Measurements from ENCODE around the gene N4BP2L2.

N4BP2L2 gene

GRCh38 chr13:32530841-32531253, 7.7 kb downstream of the N4BP2L2 start:
- DNase-seq (ENCODE audit: low read depth, low spot score), result peak; percentile 69

- peak; percentile 27 for DNase-seq (ENCODE audit: low read depth, low spot score)
These were observed 10.2 kb downstream of the N4BP2L2 start for GRCh38 chr13:32528358-32528757.

- DNase-seq (ENCODE audit: low read depth, low spot score), result no peak
These were observed 11.4 kb downstream of the N4BP2L2 start for GRCh38 chr13:32527151-32527550.

GRCh38 chr13:32525766-32526165, 12.8 kb downstream of the N4BP2L2 start:
- DNase-seq (ENCODE audit: low read depth, low spot score), result no peak

- no peak for DNase-seq (ENCODE audit: low read depth, low spot score)
These were observed 23.3 kb downstream of the N4BP2L2 start for GRCh38 chr13:32515246-32515645.

GRCh38 chr13:32511482-32511881, 27.1 kb downstream of the N4BP2L2 start:
- no peak for DNase-seq (ENCODE audit: low read depth, low spot score)

- no peak for DNase-seq (ENCODE audit: low read depth, low spot score)
These were observed 33.7 kb downstream of the N4BP2L2 start for GRCh38 chr13:32504876-32505275.

GRCh38 chr13:32504263-32504662, 34.3 kb downstream of the N4BP2L2 start:
- DNase-seq (ENCODE audit: low read depth, low spot score), result no peak

GRCh38 chr13:32503727-32504126, 34.9 kb downstream of the N4BP2L2 start:
- no peak for DNase-seq (ENCODE audit: low read depth, low spot score)

- no peak for DNase-seq (ENCODE audit: low read depth, low spot score)
These were observed 37.5 kb downstream of the N4BP2L2 start for GRCh38 chr13:32501064-32501463.

- no peak for DNase-seq (ENCODE audit: low read depth, low spot score)
These were observed 38.9 kb downstream of the N4BP2L2 start for GRCh38 chr13:32499538-32500210.

GRCh38 chr13:32497589-32497988, 41.0 kb downstream of the N4BP2L2 start:
- no peak for DNase-seq (ENCODE audit: low read depth, low spot score)

GRCh38 chr13:32496599-32497160, 41.9 kb downstream of the N4BP2L2 start:
- peak; percentile 44 for DNase-seq (ENCODE audit: low read depth, low spot score)

GRCh38 chr13:32495841-32496240, 42.8 kb downstream of the N4BP2L2 start:
- DNase-seq (ENCODE audit: low read depth, low spot score), result no peak

GRCh38 chr13:32495429-32495828, 43.2 kb downstream of the N4BP2L2 start:
- no peak for DNase-seq (ENCODE audit: low read depth, low spot score)

- no peak for DNase-seq (ENCODE audit: low read depth, low spot score)
These were observed 47.6 kb downstream of the N4BP2L2 start for GRCh38 chr13:32491028-32491427.

GRCh38 chr13:32476892-32477291, 61.7 kb downstream of the N4BP2L2 start:
- no peak for DNase-seq (ENCODE audit: low read depth, low spot score)

- DNase-seq (ENCODE audit: low read depth, low spot score), result no peak
These were observed 62.4 kb downstream of the N4BP2L2 start for GRCh38 chr13:32476021-32476731.

- DNase-seq (ENCODE audit: low read depth, low spot score), result no peak
These were observed 63.4 kb downstream of the N4BP2L2 start for GRCh38 chr13:32474999-32475792.

- no peak for DNase-seq (ENCODE audit: low read depth, low spot score)
These were observed 64.9 kb downstream of the N4BP2L2 start for GRCh38 chr13:32473650-32474049.

- DNase-seq (ENCODE audit: low read depth, low spot score), result no peak
These were observed 66.4 kb downstream of the N4BP2L2 start for GRCh38 chr13:32472194-32472621.

Measured in astrocyte of the hippocampus (primary cell).